GM15510 (cell line): Measurements from ENCODE around the gene CPA1.

Experiments
- POLR2A ChIP-seq: IDR thresholded peaks from 3 replicates; pipeline ENCODE4 v1.6.1; 2011; ENCODE audit warnings: borderline replicate concordance; ENCODE audit not compliant: insufficient read length; ENCODE audit errors: extremely low read depth

Gene CPA1

DNA sequence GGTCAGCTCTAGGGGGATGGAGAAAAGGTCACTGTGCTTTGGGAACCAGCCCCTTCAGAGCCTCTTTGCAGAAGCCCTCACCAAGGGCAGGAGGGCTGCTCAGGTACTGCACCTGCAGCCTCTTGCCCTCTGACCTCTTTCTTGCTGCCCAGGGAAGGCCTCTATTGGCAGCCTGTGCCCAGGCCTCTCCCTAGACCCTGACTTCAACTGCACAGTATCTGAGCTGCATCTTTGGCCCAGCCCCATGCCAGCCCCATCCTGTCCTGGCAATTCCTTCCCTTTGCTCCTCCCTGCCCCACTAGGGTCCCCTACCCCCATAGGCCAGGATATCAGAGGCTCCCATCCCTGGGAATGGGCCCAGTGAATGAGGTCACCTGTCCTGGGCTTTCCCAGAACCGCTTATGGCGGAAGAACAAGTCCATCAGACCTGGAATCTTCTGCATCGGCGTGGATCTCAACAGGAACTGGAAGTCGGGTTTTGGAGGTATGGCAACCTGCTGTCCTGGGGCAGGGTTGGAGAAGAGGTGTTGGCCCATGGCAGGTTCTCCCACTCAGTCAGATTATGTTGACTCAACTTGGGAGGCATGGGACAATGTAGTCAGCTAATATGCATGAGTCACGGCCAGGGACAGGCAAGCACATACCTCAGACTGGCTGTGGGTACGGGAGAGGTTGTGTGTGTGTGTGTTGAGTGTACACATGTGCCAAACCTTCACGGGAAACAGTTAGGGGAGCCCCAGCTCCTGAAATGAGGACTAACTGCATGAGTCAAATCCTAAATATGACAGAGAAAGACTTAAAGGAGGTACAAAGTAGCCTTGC, 17.1 kb upstream of the CPA1 start:
- TF ChIP-seq POLR2A, result no peak

GRCh38 chr7:130364451-130364850, 15.8 kb upstream of the CPA1 start:
- TF ChIP-seq POLR2A, result no peak

- no peak for TF ChIP-seq POLR2A
Measured at GRCh38 chr7:130365088-130365487, 15.2 kb upstream of the CPA1 start.

DNA sequence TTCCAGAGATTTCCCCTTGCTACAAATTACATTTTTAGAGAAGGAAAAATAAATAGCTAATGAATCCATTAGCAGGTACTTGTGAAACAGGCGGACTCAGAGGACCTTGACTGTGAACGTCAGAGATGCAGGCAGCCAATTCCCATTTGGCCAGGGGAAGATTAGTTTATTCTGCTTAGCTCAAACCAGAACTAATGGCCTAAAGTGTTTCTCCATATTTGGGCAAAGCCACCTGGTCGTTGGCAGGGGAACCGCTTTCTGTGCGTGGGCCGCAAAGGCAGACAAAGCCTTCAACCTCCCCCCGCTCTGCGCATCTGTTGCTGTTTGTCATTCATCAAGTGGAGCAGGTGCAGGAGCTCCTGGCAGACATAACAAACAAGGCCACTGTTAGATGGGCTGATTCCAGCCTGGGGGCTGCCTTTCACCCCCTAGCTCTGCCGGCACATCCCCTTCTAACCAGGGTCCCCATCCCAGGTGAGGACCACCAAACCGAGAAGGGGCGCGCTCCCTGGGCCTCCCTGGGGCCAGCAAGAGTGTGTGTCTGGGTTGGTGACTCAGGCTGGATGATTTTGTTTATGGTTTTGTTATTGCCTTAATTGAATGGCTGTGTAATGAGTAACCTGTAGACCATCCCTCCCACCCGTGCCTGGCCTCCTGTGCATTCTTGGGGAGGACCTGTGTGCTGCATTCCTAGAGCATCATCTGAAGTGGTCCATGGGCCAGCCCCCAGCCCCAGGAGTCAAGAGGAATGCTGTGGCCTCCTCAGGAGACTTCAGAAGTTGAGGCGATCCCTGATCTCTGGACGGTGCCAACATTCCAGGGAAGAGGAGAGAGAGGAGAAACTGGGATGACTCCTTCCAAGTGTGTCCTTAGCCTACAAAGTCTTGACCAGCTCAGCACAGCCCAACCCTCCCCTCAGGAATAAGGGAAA, 14.5 kb upstream of the CPA1 start:
- peak; percentile 43 for TF ChIP-seq POLR2A

DNA sequence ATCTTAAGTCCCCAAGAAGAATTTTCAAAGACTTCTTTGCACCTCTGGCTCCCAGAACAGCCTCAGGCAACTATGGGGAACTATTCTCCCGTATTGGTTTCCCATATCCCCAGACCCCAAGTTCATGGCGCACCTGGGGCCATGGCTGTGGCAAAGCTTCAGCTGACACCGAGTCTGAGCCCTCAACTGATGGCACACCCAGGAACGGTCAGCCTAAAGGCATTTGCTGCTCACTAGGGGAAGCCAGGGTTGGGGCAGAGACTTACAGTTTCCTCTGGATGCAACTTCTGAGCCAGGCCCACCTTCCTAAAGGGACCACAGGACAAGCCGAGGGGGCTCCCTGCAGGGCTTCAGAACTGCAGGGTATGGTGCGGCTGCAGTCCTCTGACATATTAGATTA, 13.7 kb upstream of the CPA1 start:
- no peak for TF ChIP-seq POLR2A

GRCh38 chr7:130367088-130367755, 13.1 kb upstream of the CPA1 start:
- no peak for TF ChIP-seq POLR2A

GRCh38 chr7:130367836-130368746, 12.2 kb upstream of the CPA1 start:
- TF ChIP-seq POLR2A, result no peak

DNA sequence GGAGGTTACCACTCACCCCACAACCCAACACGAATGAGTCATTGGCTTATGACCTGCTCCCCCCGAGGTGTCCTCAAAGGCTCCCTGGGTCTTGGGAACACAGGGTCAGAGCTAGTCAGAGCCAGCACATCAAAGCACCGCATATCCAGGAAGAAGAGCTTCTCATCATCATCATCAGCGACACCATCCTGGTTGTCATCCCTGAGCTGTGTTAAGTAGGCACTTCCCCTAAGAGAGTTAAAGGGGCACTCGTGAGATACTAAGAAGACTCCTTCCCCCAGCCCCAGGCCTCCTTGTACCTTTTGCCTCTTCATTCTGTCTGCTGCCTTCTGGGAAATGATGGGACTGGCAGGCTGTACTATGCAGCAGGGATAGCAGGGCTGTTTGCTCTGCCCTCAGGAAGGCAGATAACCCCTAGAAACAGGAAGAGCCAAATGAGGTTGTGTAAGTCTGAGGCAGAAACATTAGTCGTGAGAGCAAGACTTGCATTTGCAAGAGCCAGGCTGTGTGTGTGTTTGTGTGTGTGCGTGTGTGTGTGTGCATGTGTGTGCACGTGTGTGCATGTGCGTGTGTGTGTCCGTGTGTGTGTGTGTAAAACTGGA, 11.1 kb upstream of the CPA1 start:
- TF ChIP-seq POLR2A, result no peak

GRCh38 chr7:130369831-130370550, 10.3 kb upstream of the CPA1 start:
- no peak for TF ChIP-seq POLR2A

- no peak for TF ChIP-seq POLR2A
Measured at GRCh38 chr7:130371046-130371445, 9.2 kb upstream of the CPA1 start.

DNA sequence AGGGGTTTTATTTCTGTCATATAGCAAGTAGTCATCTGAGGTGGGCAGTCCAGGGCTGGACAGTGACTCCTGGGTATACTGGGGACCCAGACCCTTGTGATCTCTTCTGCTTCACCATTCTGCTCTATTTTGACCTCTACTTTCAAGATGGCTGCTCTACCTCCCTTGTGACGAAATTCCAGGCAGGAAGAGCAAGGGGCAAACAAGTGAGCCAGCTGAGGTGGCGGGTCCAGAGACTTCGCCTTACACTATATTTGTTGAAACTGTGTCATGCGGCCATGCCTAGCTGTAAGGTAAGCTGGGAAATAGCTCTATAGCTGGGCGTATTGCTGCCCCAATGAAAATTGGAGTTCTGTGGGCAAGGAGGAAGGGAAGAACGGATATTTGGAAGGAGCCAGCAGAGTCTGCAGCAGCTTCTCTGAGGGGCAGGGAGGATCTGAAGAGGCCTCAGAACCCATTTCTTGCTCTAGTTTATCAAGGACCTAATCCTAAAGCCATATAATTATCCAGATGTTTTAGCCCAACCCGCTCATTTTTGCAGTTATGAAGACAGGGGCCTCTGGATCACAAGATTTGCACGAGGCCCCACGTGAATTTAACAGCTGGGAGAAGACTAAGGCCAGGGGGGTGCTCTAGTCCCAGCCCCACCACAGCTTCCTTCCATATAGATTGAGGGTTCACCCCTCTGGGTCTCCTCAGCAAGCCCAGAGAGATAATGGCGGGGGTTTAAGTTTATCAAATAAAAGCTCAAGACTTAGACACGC, 7.7 kb upstream of the CPA1 start:
- TF ChIP-seq POLR2A, result no peak

DNA sequence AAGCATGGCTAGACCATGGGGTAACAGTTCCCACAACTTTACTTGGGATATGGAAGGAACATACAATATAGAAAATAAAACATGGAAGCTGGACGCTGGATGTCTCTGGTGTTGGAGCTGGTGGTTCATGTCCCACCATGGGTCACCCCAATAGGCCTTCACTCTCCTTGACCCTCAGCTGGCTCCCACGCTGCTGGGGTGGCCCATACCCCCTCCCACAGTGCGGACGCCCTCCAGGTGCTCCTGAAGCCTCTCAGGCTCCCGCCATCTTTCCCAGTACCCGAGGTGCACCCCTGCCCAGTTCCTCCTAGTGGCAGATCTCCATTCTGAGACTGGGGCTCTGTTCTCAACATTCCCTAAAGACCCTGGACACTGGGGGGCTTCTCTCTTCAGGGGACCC, 5.8 kb upstream of the CPA1 start:
- TF ChIP-seq POLR2A, result no peak
